ENCODE measurements around the gene ITPR1. TPM values are rescaled to one million over a fixed set of nuclear protein-coding genes. Genes with fewer than 3 reads are reported as not detected.

ITPR1 gene
- total RNA-seq, 2 donors from 2014 or later, result 29.3 to 29.8 TPM

- intact Hi-C loops (cut with DNase I), result no loop called here
- no peak overlapping the region for H3K4me3 ChIP-seq
- no peak for TF ChIP-seq POLR2A (IDR thresholded peaks at IDR 0.05)
- TF ChIP-seq CTCF (IDR thresholded peaks at IDR 0.05), result no peak
- no peaks in the 10 kb centered on the region for H3K9me3 ChIP-seq
- no peak overlapping the region for H3K27ac ChIP-seq
- 89 to 100% methylated on average over 3 of the region's 3 CpGs for WGBS, 2 donors
- no peak for ATAC-seq
- H3K4me1 ChIP-seq, result no peaks in the 10 kb centered on the region
- no peaks in the 10 kb centered on the region for H3K27me3 ChIP-seq
- DNase-seq, result no peak
- no peaks in the 10 kb centered on the region for H3K36me3 ChIP-seq (replicated peaks in 1 of 2; ENCODE audit: insufficient read depth in 1 of 2, low read depth in 2 of 2)
These were observed 346.1 kb downstream of the ITPR1 start for GRCh38 chr3:4839278-4839677.

GRCh38 chr3:4841225-4841624 lies 348.1 kb downstream of the ITPR1 start:
- no peak for TF ChIP-seq POLR2A (IDR thresholded peaks at IDR 0.05)
- TF ChIP-seq CTCF (IDR thresholded peaks at IDR 0.05), result no peak
- intact Hi-C loops (cut with DNase I), result no loop called here
- no peak overlapping the region for H3K4me3 ChIP-seq
- ATAC-seq (no peak), DNase-seq (no peak)
- no peaks in the 10 kb centered on the region for H3K27me3 ChIP-seq
- no peaks in the 10 kb centered on the region for H3K4me1 ChIP-seq
- H3K27ac ChIP-seq, result no peak overlapping the region
- no peaks in the 10 kb centered on the region for H3K36me3 ChIP-seq (replicated peaks in 1 of 2; ENCODE audit: insufficient read depth in 1 of 2, low read depth in 2 of 2)
- H3K9me3 ChIP-seq, result no peaks in the 10 kb centered on the region
- 73 to 76% methylated on average over 3 of the region's 3 CpGs for WGBS, 2 donors

GRCh38 chr3:4841776-4842440 lies 348.8 kb downstream of the ITPR1 start:
- H3K27ac ChIP-seq, result no peak overlapping the region
- no peaks in the 10 kb centered on the region for H3K9me3 ChIP-seq
- no peak for DNase-seq
- WGBS, 2 donors, result 79 to 80% methylated on average over 3 of the region's 3 CpGs
- no peaks in the 10 kb centered on the region for H3K36me3 ChIP-seq (replicated peaks in 1 of 2; ENCODE audit: insufficient read depth in 1 of 2, low read depth in 2 of 2)
- no peak overlapping the region for H3K4me3 ChIP-seq
- ATAC-seq, result no peak
- intact Hi-C loops (cut with DNase I), result no loop called here
- H3K4me1 ChIP-seq, result no peaks in the 10 kb centered on the region
- H3K27me3 ChIP-seq, result no peaks in the 10 kb centered on the region
- TF ChIP-seq CTCF (IDR thresholded peaks at IDR 0.05) (no peak), POLR2A (IDR thresholded peaks at IDR 0.05) (no peak)

- H3K4me1 ChIP-seq, result peaks cover 5% of the 10 kb centered on the region
- intact Hi-C loops (cut with DNase I), result no loop called here
- WGBS, 2 donors, result 93 to 95% methylated on average over 5 of the region's 5 CpGs
- no peak overlapping the region for H3K27ac ChIP-seq
- no peak overlapping the region for H3K4me3 ChIP-seq
- H3K27me3 ChIP-seq, result no peaks in the 10 kb centered on the region
- DNase-seq, result no peak
- H3K36me3 ChIP-seq (replicated peaks in 1 of 2; ENCODE audit: insufficient read depth in 1 of 2, low read depth in 2 of 2), result no peaks in the 10 kb centered on the region
- H3K9me3 ChIP-seq, result no peaks in the 10 kb centered on the region
- TF ChIP-seq CTCF (IDR thresholded peaks at IDR 0.05) (no peak), POLR2A (IDR thresholded peaks at IDR 0.05) (no peak)
- no peak for ATAC-seq
These were observed 350.5 kb downstream of the ITPR1 start for GRCh38 chr3:4843619-4844018.

- no peak for ATAC-seq
- no peaks in the 10 kb centered on the region for H3K9me3 ChIP-seq
- H3K4me1 ChIP-seq, result peaks cover 10% of the 10 kb centered on the region
- no peak overlapping the region for H3K27ac ChIP-seq
- no peaks in the 10 kb centered on the region for H3K36me3 ChIP-seq (replicated peaks in 1 of 2; ENCODE audit: insufficient read depth in 1 of 2, low read depth in 2 of 2)
- TF ChIP-seq CTCF (IDR thresholded peaks at IDR 0.05), result no peak
- DNase-seq, result no peak
- intact Hi-C loops (cut with DNase I), result no loop called here
- H3K4me3 ChIP-seq, result no peak overlapping the region
- WGBS, 2 donors, result 73 to 87% methylated on average over 3 of the region's 3 CpGs
- no peaks in the 10 kb centered on the region for H3K27me3 ChIP-seq
These were observed 352.7 kb downstream of the ITPR1 start for GRCh38 chr3:4845882-4846281.
